Epithelial cell of proximal tubule (primary cell): ENCODE data around the gene TOMM40. TPM values are rescaled to one million over a fixed set of nuclear protein-coding genes. Genes with fewer than 3 reads are reported as not detected.

Experiments
- DNase-seq: peaks from one replicate; pipeline ENCODE4 v3.0.0-alpha.2; 2011; ENCODE audit warnings: low read depth
- H3K4me3 ChIP-seq: 2 replicates; pipeline ENCODE4 v1.5.1; 2011; ENCODE audit warnings: low read depth, mild to moderate bottlenecking, low read length
- CTCF ChIP-seq: conservative IDR thresholded peaks from 2 replicates; pipeline ENCODE4 v1.5.1; 2012; ENCODE audit warnings: low read depth, mild to moderate bottlenecking, low read length
- total RNA-seq: library from RNA; depleted of rRNA; stranded (reverse); fragments of >200 nt; gene quantifications from 2 replicates; pipeline ENCODE4 v1.2.3, GENCODE V29; 2015

The TOMM40 gene
- total RNA-seq, 1 donor from 2014 or later: 99.1 TPM

GRCh38 chr19:44848036-44848811 lies 42.8 kb upstream of the TOMM40 start:
- TF ChIP-seq CTCF: no peak
- H3K4me3 ChIP-seq: peak overlapping the region; percentile 99
- DNase-seq: peak; percentile 51

GRCh38 chr19:44848812-44849447 lies 42.1 kb upstream of the TOMM40 start:
- no peak for DNase-seq
- peak overlapping the region; percentile 99 for H3K4me3 ChIP-seq
- no peak for TF ChIP-seq CTCF

- no peak overlapping the region for H3K4me3 ChIP-seq
- DNase-seq: no peak
- TF ChIP-seq CTCF: no peak
Measured at GRCh38 chr19:44850641-44851109, 40.4 kb upstream of the TOMM40 start.

- H3K4me3 ChIP-seq: no peak overlapping the region
- TF ChIP-seq CTCF: no peak
- no peak for DNase-seq
Measured at GRCh38 chr19:44851427-44851826, 39.6 kb upstream of the TOMM40 start.

GRCh38 chr19:44855606-44856005 lies 35.4 kb upstream of the TOMM40 start:
- TF ChIP-seq CTCF: no peak
- H3K4me3 ChIP-seq: no peak overlapping the region
- no peak for DNase-seq

GRCh38 chr19:44856421-44857083 lies 34.5 kb upstream of the TOMM40 start:
- no peak for TF ChIP-seq CTCF
- no peak overlapping the region for H3K4me3 ChIP-seq
- no peak for DNase-seq
